ENCODE data around the gene PID1. TPM values are rescaled to one million over a fixed set of nuclear protein-coding genes. Genes with fewer than 3 reads are reported as not detected.
A peak's percentile ranks its signal among the peaks of the same experiment; 100 is the strongest.

Gene PID1
- polyA plus RNA-seq, 1 donor = 12.4 TPM

GRCh38 chr2:229048134-229048533, 223.0 kb downstream of the PID1 start:
- H3K36me3 ChIP-seq (ENCODE audit: control insufficient read depth, insufficient read depth, low read length) = no peaks in the 10 kb centered on the region
- no peaks in the 10 kb centered on the region for H3K4me1 ChIP-seq (ENCODE audit: control insufficient read depth, insufficient read depth, low read length)
- no peaks in the 10 kb centered on the region for H3K27me3 ChIP-seq (ENCODE audit: control insufficient read depth, insufficient read depth, low read length)
- WGBS (ENCODE audit: insufficient coverage, low lambda C conversion rate) = no CpG with 5 or more reads among the region's 2 CpGs
- H3K27ac ChIP-seq (ENCODE audit: low read length) = no peak overlapping the region
- no peaks in the 10 kb centered on the region for H3K9me3 ChIP-seq (ENCODE audit: control insufficient read depth, low read depth, low read length)
- H3K4me3 ChIP-seq (ENCODE audit: low read length) = no peak overlapping the region
- DNase-seq = no peak

- Histone ChIP-seq H3K4me1 (ENCODE audit: control insufficient read depth, insufficient read depth, low read length) (no peaks in the 10 kb centered on the region), H3K27me3 (ENCODE audit: control insufficient read depth, insufficient read depth, low read length) (no peaks in the 10 kb centered on the region), H3K36me3 (ENCODE audit: control insufficient read depth, insufficient read depth, low read length) (no peaks in the 10 kb centered on the region), H3K9me3 (ENCODE audit: control insufficient read depth, low read depth, low read length) (no peaks in the 10 kb centered on the region), H3K27ac (ENCODE audit: low read length) (no peak overlapping the region), H3K4me3 (ENCODE audit: low read length) (no peak overlapping the region)
- no CpG with 5 or more reads among the region's 4 CpGs for WGBS (ENCODE audit: insufficient coverage, low lambda C conversion rate)
- no peak for DNase-seq
Observed at GRCh38 chr2:229045671-229046070, 225.4 kb downstream of the PID1 start.

- Histone ChIP-seq H3K9me3 (ENCODE audit: control insufficient read depth, low read depth, low read length) (no peaks in the 10 kb centered on the region), H3K36me3 (ENCODE audit: control insufficient read depth, insufficient read depth, low read length) (no peaks in the 10 kb centered on the region), H3K27me3 (ENCODE audit: control insufficient read depth, insufficient read depth, low read length) (no peaks in the 10 kb centered on the region), H3K4me3 (ENCODE audit: low read length) (no peak overlapping the region), H3K4me1 (ENCODE audit: control insufficient read depth, insufficient read depth, low read length) (no peaks in the 10 kb centered on the region), H3K27ac (ENCODE audit: low read length) (no peak overlapping the region)
- WGBS (ENCODE audit: insufficient coverage, low lambda C conversion rate) = 50% methylated on average over 2 of the region's 4 CpGs
- peak in 1 of 2 donors; percentile 17 for DNase-seq
Observed at GRCh38 chr2:229044581-229044980, 226.5 kb downstream of the PID1 start.

GRCh38 chr2:229043681-229044080, 227.4 kb downstream of the PID1 start:
- no peak for DNase-seq
- Histone ChIP-seq H3K9me3 (ENCODE audit: control insufficient read depth, low read depth, low read length) (no peaks in the 10 kb centered on the region), H3K27me3 (ENCODE audit: control insufficient read depth, insufficient read depth, low read length) (no peaks in the 10 kb centered on the region), H3K27ac (ENCODE audit: low read length) (no peak overlapping the region), H3K4me3 (ENCODE audit: low read length) (no peak overlapping the region), H3K36me3 (ENCODE audit: control insufficient read depth, insufficient read depth, low read length) (no peaks in the 10 kb centered on the region), H3K4me1 (ENCODE audit: control insufficient read depth, insufficient read depth, low read length) (no peaks in the 10 kb centered on the region)
- no CpG with 5 or more reads among the region's 3 CpGs for WGBS (ENCODE audit: insufficient coverage, low lambda C conversion rate)

- H3K4me1 ChIP-seq (ENCODE audit: control insufficient read depth, insufficient read depth, low read length) = no peaks in the 10 kb centered on the region
- 100% methylated on average over 1 of the region's 2 CpGs for WGBS (ENCODE audit: insufficient coverage, low lambda C conversion rate)
- H3K4me3 ChIP-seq (ENCODE audit: low read length) = no peak overlapping the region
- H3K27me3 ChIP-seq (ENCODE audit: control insufficient read depth, insufficient read depth, low read length) = no peaks in the 10 kb centered on the region
- no peak for DNase-seq
- no peak overlapping the region for H3K27ac ChIP-seq (ENCODE audit: low read length)
- H3K9me3 ChIP-seq (ENCODE audit: control insufficient read depth, low read depth, low read length) = no peaks in the 10 kb centered on the region
- no peaks in the 10 kb centered on the region for H3K36me3 ChIP-seq (ENCODE audit: control insufficient read depth, insufficient read depth, low read length)
Observed at GRCh38 chr2:229042349-229042748, 228.7 kb downstream of the PID1 start.

GRCh38 chr2:229041691-229042090, 229.4 kb downstream of the PID1 start:
- no CpG with 5 or more reads among the region's 2 CpGs for WGBS (ENCODE audit: insufficient coverage, low lambda C conversion rate)
- Histone ChIP-seq H3K4me1 (ENCODE audit: control insufficient read depth, insufficient read depth, low read length) (no peaks in the 10 kb centered on the region), H3K36me3 (ENCODE audit: control insufficient read depth, insufficient read depth, low read length) (no peaks in the 10 kb centered on the region), H3K27ac (ENCODE audit: low read length) (no peak overlapping the region), H3K4me3 (ENCODE audit: low read length) (no peak overlapping the region), H3K27me3 (ENCODE audit: control insufficient read depth, insufficient read depth, low read length) (no peaks in the 10 kb centered on the region), H3K9me3 (ENCODE audit: control insufficient read depth, low read depth, low read length) (no peaks in the 10 kb centered on the region)
- no peak for DNase-seq

- Histone ChIP-seq H3K27ac (ENCODE audit: low read length) (no peak overlapping the region), H3K4me3 (ENCODE audit: low read length) (no peak overlapping the region), H3K4me1 (ENCODE audit: control insufficient read depth, insufficient read depth, low read length) (no peaks in the 10 kb centered on the region), H3K9me3 (ENCODE audit: control insufficient read depth, low read depth, low read length) (no peaks in the 10 kb centered on the region), H3K36me3 (ENCODE audit: control insufficient read depth, insufficient read depth, low read length) (no peaks in the 10 kb centered on the region), H3K27me3 (ENCODE audit: control insufficient read depth, insufficient read depth, low read length) (no peaks in the 10 kb centered on the region)
- DNase-seq = no peak
- 75% methylated on average over 2 of the region's 4 CpGs for WGBS (ENCODE audit: insufficient coverage, low lambda C conversion rate)
Observed at GRCh38 chr2:229037621-229038020, 233.5 kb downstream of the PID1 start.

GRCh38 chr2:229033816-229034215, 237.3 kb downstream of the PID1 start:
- Histone ChIP-seq H3K27ac (ENCODE audit: low read length) (no peak overlapping the region), H3K9me3 (ENCODE audit: control insufficient read depth, low read depth, low read length) (no peaks in the 10 kb centered on the region), H3K27me3 (ENCODE audit: control insufficient read depth, insufficient read depth, low read length) (no peaks in the 10 kb centered on the region), H3K4me3 (ENCODE audit: low read length) (no peak overlapping the region), H3K4me1 (ENCODE audit: control insufficient read depth, insufficient read depth, low read length) (no peaks in the 10 kb centered on the region), H3K36me3 (ENCODE audit: control insufficient read depth, insufficient read depth, low read length) (no peaks in the 10 kb centered on the region)
- WGBS (ENCODE audit: insufficient coverage, low lambda C conversion rate) = 93% methylated on average over 2 of the region's 3 CpGs
- no peak for DNase-seq

- Histone ChIP-seq H3K9me3 (ENCODE audit: control insufficient read depth, low read depth, low read length) (no peaks in the 10 kb centered on the region), H3K36me3 (ENCODE audit: control insufficient read depth, insufficient read depth, low read length) (no peaks in the 10 kb centered on the region), H3K27me3 (ENCODE audit: control insufficient read depth, insufficient read depth, low read length) (no peaks in the 10 kb centered on the region), H3K27ac (ENCODE audit: low read length) (no peak overlapping the region), H3K4me3 (ENCODE audit: low read length) (no peak overlapping the region), H3K4me1 (ENCODE audit: control insufficient read depth, insufficient read depth, low read length) (peaks cover 5% of the 10 kb centered on the region)
- no peak for DNase-seq
- WGBS (ENCODE audit: insufficient coverage, low lambda C conversion rate) = no CpG with 5 or more reads among the region's 9 CpGs
Observed at GRCh38 chr2:229032608-229033234, 238.4 kb downstream of the PID1 start.

- Histone ChIP-seq H3K4me3 (ENCODE audit: low read length) (no peak overlapping the region), H3K36me3 (ENCODE audit: control insufficient read depth, insufficient read depth, low read length) (peaks cover 6% of the 10 kb centered on the region), H3K27me3 (ENCODE audit: control insufficient read depth, insufficient read depth, low read length) (no peaks in the 10 kb centered on the region), H3K27ac (ENCODE audit: low read length) (peak overlapping the region; percentile 92), H3K9me3 (ENCODE audit: control insufficient read depth, low read depth, low read length) (no peaks in the 10 kb centered on the region), H3K4me1 (ENCODE audit: control insufficient read depth, insufficient read depth, low read length) (peaks cover 14% of the 10 kb centered on the region)
- whole genome bisulfite sequencing (ENCODE audit: insufficient coverage, low lambda C conversion rate) = 33% methylated on average over 1 of the region's 12 CpGs
- DNase-seq = peak; percentile 86 to 88
Observed at GRCh38 chr2:229027353-229028105, 243.6 kb downstream of the PID1 start.

- Histone ChIP-seq H3K36me3 (ENCODE audit: control insufficient read depth, insufficient read depth, low read length) (peaks cover 6% of the 10 kb centered on the region), H3K27me3 (ENCODE audit: control insufficient read depth, insufficient read depth, low read length) (no peaks in the 10 kb centered on the region), H3K27ac (ENCODE audit: low read length) (no peak overlapping the region), H3K9me3 (ENCODE audit: control insufficient read depth, low read depth, low read length) (no peaks in the 10 kb centered on the region), H3K4me3 (ENCODE audit: low read length) (no peak overlapping the region), H3K4me1 (ENCODE audit: control insufficient read depth, insufficient read depth, low read length) (peaks cover 14% of the 10 kb centered on the region)
- WGBS (ENCODE audit: insufficient coverage, low lambda C conversion rate) = no CpG with 5 or more reads among the region's 20 CpGs
- no peak for DNase-seq
Observed at GRCh38 chr2:229025653-229026052, 245.4 kb downstream of the PID1 start.
